Bronchial epithelial cell (primary cell): ENCODE measurements around the gene SH3BGRL2. TPM values are rescaled to one million over a fixed set of nuclear protein-coding genes. Genes with fewer than 3 reads are reported as not detected.

Experiments
- DNase-seq: peaks from one replicate; pipeline ENCODE4 v3.0.0-alpha.2; 2010; ENCODE audit warnings: low read depth
- FAIRE-seq: peaks from 2 replicates; lab custom pipeline; 2011; peaks lifted over from hg19 to GRCh38; lab: Jason Lieb, UNC
- H3K27me3 ChIP-seq: 2 replicates; pipeline ENCODE4 v1.5.1; 2011; ENCODE audit warnings: low read length; ENCODE audit not compliant: control insufficient read depth, insufficient read depth
- H3K36me3 ChIP-seq: 2 replicates; pipeline ENCODE4 v1.5.1; 2011; ENCODE audit warnings: low read length; ENCODE audit not compliant: control insufficient read depth, insufficient read depth
- H3K4me3 ChIP-seq: 2 replicates; pipeline ENCODE4 v1.5.1; 2011; ENCODE audit warnings: mild to moderate bottlenecking, low read depth, low read length, control low read depth
- CTCF ChIP-seq: IDR thresholded peaks from 2 replicates; pipeline ENCODE4 v1.5.1; 2011; ENCODE audit warnings: mild to moderate bottlenecking, moderate library complexity, low read length, control low read depth, inconsistent platforms; ENCODE audit not compliant: insufficient read depth, severe bottlenecking
- total RNA-seq: library from RNA; depleted of rRNA; stranded (reverse); fragments of >200 nt; gene quantifications from 2 replicates; pipeline ENCODE4 v1.2.1, GENCODE V29; 2014

The SH3BGRL2 gene
- total RNA-seq = 15.0 and 30.6 TPM in 2 replicates

- peak within 1 kb of the TSS; percentile 90 for H3K4me3 ChIP-seq
- no peaks in the 10 kb centered on the region for H3K27me3 ChIP-seq
- H3K36me3 ChIP-seq = no peaks in the 10 kb centered on the region
- no peak for TF ChIP-seq CTCF
- peak; percentile 39 for DNase-seq
- FAIRE-seq = no peak
These were observed at the start of gene SH3BGRL2 for GRCh38 chr6:79630883-79631692. TSS of gene SH3BGRL2 (plus strand) at chr6:79631329. CDS start at chr6:79631462, 133 bp downstream.

GRCh38 chr6:79584332-79584731 lies 46.8 kb upstream of the SH3BGRL2 start:
- FAIRE-seq (no peak), DNase-seq (no peak)
- Histone ChIP-seq H3K4me3 (no peak overlapping the region), H3K27me3 (no peaks in the 10 kb centered on the region), H3K36me3 (no peaks in the 10 kb centered on the region)
- TF ChIP-seq CTCF = no peak

GRCh38 chr6:79586548-79586947 lies 44.6 kb upstream of the SH3BGRL2 start:
- no peak overlapping the region for H3K4me3 ChIP-seq
- peak; percentile 57 for DNase-seq
- H3K27me3 ChIP-seq = no peaks in the 10 kb centered on the region
- H3K36me3 ChIP-seq = no peaks in the 10 kb centered on the region
- TF ChIP-seq CTCF = peak; percentile 53
- no peak for FAIRE-seq

- Histone ChIP-seq H3K4me3 (no peak overlapping the region), H3K36me3 (no peaks in the 10 kb centered on the region), H3K27me3 (no peaks in the 10 kb centered on the region)
- TF ChIP-seq CTCF = no peak
- FAIRE-seq (no peak), DNase-seq (no peak)
These were observed 41.4 kb upstream of the SH3BGRL2 start for GRCh38 chr6:79589701-79590100.

- no peak for TF ChIP-seq CTCF
- H3K4me3 ChIP-seq = no peak overlapping the region
- peaks cover 1% of the 10 kb centered on the region for H3K27me3 ChIP-seq
- no peak for DNase-seq
- no peaks in the 10 kb centered on the region for H3K36me3 ChIP-seq
- no peak for FAIRE-seq
These were observed 34.0 kb upstream of the SH3BGRL2 start for GRCh38 chr6:79597155-79597554.
